SK-N-SH treated with all-trans-retinoic acid at 6 μM for 48 hours (cell line): ENCODE results near the gene ZBTB7A.

Experiments
- ATAC-seq: fragments of 200-7000 bp; cut with Tn5 transposase; 3 replicates; pipeline ENCODE4 v1.9.1; 2020; ENCODE audit warnings: mild to moderate bottlenecking, moderate library complexity
- ARNTL ChIP-seq: fragments of 450-650 bp; formaldehyde crosslinking; IDR thresholded peaks from 2 replicates; pipeline ENCODE4 v1.5.0; 2020; ENCODE audit warnings: low read depth, mild to moderate bottlenecking, moderate library complexity, borderline replicate concordance
- CSDC2 ChIP-seq: fragments of 250-450 bp; sonication (Bioruptor Pico); IDR thresholded peaks from 2 replicates; pipeline ENCODE4 v1.5.0; 2020; ENCODE audit warnings: mild to moderate bottlenecking, moderate library complexity
- GLIS3 ChIP-seq: fragments of 250-450 bp; sonication (Bioruptor Pico); IDR thresholded peaks from 2 replicates; pipeline ENCODE4 v1.5.0; 2020; ENCODE audit warnings: mild to moderate bottlenecking, moderate library complexity
- ISL1 ChIP-seq: fragments of 250-450 bp; sonication (Bioruptor Pico); IDR thresholded peaks from 2 replicates; pipeline ENCODE4 v2.1.2; 2022; ENCODE audit warnings: mild to moderate bottlenecking, moderate library complexity
- OSR1 ChIP-seq: fragments of 250-450 bp; sonication (Bioruptor Pico); IDR thresholded peaks from 2 replicates; pipeline ENCODE4 v1.8.0; 2022; ENCODE audit warnings: moderate library complexity, mild to moderate bottlenecking, inconsistent platforms
- PPARA ChIP-seq: fragments of 250-450 bp; sonication (Bioruptor Pico); IDR thresholded peaks from 2 replicates; pipeline ENCODE4 v1.5.0; 2020; ENCODE audit warnings: mild to moderate bottlenecking, borderline replicate concordance
- RARB ChIP-seq: fragments of 250-450 bp; sonication (Bioruptor Pico); IDR thresholded peaks from 2 replicates; pipeline ENCODE4 v1.8.0; 2021; ENCODE audit warnings: mild to moderate bottlenecking, moderate library complexity
- TCF4 ChIP-seq: fragments of 250-450 bp; sonication (Bioruptor Pico); IDR thresholded peaks from 2 replicates; pipeline ENCODE4 v1.8.0; 2021; ENCODE audit warnings: mild to moderate bottlenecking, moderate library complexity, borderline replicate concordance
- TOX ChIP-seq: fragments of 250-450 bp; sonication (Bioruptor Pico); IDR thresholded peaks from 2 replicates; pipeline ENCODE4 v1.8.0; 2021; ENCODE audit warnings: mild to moderate bottlenecking, moderate library complexity, borderline replicate concordance
- ZC3H10 ChIP-seq: fragments of 250-450 bp; sonication (Bioruptor Pico); IDR thresholded peaks from 2 replicates; pipeline ENCODE4 v1.5.1; 2021; ENCODE audit warnings: mild to moderate bottlenecking, moderate library complexity
- ZFP3 ChIP-seq: fragments of 250-450 bp; sonication (Bioruptor Pico); IDR thresholded peaks from 2 replicates; pipeline ENCODE4 v1.5.0; 2020; ENCODE audit warnings: mild to moderate bottlenecking, moderate library complexity
- ZFP30 ChIP-seq: fragments of 450-650 bp; formaldehyde crosslinking; IDR thresholded peaks from 2 replicates; pipeline ENCODE4 v1.5.0; 2022; ENCODE audit warnings: mild to moderate bottlenecking, moderate library complexity
- ZNF565 ChIP-seq: fragments of 450-650 bp; formaldehyde crosslinking; conservative IDR thresholded peaks from 2 replicates; pipeline ENCODE4 v1.5.0; 2020; ENCODE audit warnings: low read depth, mild to moderate bottlenecking, moderate library complexity
- ZNF70 ChIP-seq: fragments of 450-650 bp; formaldehyde crosslinking; IDR thresholded peaks from 2 replicates; pipeline ENCODE4 v1.5.0; 2020; ENCODE audit warnings: mild to moderate bottlenecking, moderate library complexity
- ZNF8 ChIP-seq: fragments of 450-650 bp; formaldehyde crosslinking; IDR thresholded peaks from 2 replicates; pipeline ENCODE4 v1.5.0; 2020; ENCODE audit warnings: mild to moderate bottlenecking, moderate library complexity
- TF ChIP-seq, protein P1 (sequence below): fragments of 250-450 bp; sonication (Bioruptor Pico); IDR thresholded peaks from 2 replicates; pipeline ENCODE4 v1.8.0; 2020; ENCODE audit warnings: mild to moderate bottlenecking, moderate library complexity, borderline replicate concordance
- TF ChIP-seq, protein P2 (sequence below): fragments of 250-450 bp; sonication (Bioruptor Pico); IDR thresholded peaks from 2 replicates; pipeline ENCODE4 v1.8.0; 2021; ENCODE audit warnings: low read depth, mild to moderate bottlenecking, moderate library complexity, borderline replicate concordance
- TF ChIP-seq, protein P3 (sequence below): fragments of 250-450 bp; sonication (Bioruptor Pico); IDR thresholded peaks from 2 replicates; pipeline ENCODE4 v1.5.1; 2020; ENCODE audit warnings: low read depth, mild to moderate bottlenecking, moderate library complexity
- TF ChIP-seq, protein P4 (sequence below): fragments of 250-450 bp; sonication (Bioruptor Pico); IDR thresholded peaks from 2 replicates; pipeline ENCODE4 v1.5.1; 2021; ENCODE audit warnings: mild to moderate bottlenecking, moderate library complexity

Gene ZBTB7A

DNA sequence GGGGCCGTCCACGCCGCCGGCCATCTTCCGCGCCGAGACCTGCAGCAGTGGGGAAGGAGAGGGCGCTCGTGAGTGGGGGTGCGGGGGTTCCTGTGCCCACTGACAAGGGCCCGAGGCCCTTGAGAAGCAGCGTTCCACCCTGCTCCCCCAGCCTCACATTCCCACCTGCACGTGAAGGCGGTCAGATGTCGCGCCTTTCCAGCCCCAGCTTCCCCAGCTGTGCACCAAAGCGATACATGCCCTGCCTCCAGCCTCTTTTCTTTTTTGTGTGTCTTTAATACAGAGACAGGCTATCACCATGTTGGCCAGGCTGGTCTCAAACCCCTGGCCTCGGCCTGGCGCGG, 11.5 kb downstream of the ZBTB7A start:
- TF ChIP-seq OSR1 (CRISPR knock-in tag): no peak
- TF ChIP-seq TCF4: no peak
- no peak for TF ChIP-seq TOX
- TF ChIP-seq ZC3H10 (CRISPR knock-in tag): no peak
- TF ChIP-seq ZFP3 (CRISPR knock-in tag): no peak
- no peak for TF ChIP-seq ARNTL (CRISPR knock-in tag)
- TF ChIP-seq PPARA (CRISPR knock-in tag): no peak
- TF ChIP-seq, protein P1, sequence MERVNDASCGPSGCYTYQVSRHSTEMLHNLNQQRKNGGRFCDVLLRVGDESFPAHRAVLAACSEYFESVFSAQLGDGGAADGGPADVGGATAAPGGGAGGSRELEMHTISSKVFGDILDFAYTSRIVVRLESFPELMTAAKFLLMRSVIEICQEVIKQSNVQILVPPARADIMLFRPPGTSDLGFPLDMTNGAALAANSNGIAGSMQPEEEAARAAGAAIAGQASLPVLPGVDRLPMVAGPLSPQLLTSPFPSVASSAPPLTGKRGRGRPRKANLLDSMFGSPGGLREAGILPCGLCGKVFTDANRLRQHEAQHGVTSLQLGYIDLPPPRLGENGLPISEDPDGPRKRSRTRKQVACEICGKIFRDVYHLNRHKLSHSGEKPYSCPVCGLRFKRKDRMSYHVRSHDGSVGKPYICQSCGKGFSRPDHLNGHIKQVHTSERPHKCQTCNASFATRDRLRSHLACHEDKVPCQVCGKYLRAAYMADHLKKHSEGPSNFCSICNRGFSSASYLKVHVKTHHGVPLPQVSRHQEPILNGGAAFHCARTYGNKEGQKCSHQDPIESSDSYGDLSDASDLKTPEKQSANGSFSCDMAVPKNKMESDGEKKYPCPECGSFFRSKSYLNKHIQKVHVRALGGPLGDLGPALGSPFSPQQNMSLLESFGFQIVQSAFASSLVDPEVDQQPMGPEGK: no peak
- TF ChIP-seq ZNF70 (CRISPR knock-in tag): no peak
- TF ChIP-seq, protein P2, sequence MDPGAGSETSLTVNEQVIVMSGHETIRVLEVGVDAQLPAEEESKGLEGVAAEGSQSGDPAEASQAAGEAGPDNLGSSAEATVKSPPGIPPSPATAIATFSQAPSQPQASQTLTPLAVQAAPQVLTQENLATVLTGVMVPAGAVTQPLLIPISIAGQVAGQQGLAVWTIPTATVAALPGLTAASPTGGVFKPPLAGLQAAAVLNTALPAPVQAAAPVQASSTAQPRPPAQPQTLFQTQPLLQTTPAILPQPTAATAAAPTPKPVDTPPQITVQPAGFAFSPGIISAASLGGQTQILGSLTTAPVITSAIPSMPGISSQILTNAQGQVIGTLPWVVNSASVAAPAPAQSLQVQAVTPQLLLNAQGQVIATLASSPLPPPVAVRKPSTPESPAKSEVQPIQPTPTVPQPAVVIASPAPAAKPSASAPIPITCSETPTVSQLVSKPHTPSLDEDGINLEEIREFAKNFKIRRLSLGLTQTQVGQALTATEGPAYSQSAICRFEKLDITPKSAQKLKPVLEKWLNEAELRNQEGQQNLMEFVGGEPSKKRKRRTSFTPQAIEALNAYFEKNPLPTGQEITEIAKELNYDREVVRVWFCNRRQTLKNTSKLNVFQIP (CRISPR knock-in tag): no peak
- TF ChIP-seq, protein P3, sequence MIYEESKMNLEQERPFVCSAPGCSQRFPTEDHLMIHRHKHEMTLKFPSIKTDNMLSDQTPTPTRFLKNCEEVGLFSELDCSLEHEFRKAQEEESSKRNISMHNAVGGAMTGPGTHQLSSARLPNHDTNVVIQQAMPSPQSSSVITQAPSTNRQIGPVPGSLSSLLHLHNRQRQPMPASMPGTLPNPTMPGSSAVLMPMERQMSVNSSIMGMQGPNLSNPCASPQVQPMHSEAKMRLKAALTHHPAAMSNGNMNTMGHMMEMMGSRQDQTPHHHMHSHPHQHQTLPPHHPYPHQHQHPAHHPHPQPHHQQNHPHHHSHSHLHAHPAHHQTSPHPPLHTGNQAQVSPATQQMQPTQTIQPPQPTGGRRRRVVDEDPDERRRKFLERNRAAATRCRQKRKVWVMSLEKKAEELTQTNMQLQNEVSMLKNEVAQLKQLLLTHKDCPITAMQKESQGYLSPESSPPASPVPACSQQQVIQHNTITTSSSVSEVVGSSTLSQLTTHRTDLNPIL (CRISPR knock-in tag): no peak
- TF ChIP-seq ZNF565 (CRISPR knock-in tag): no peak
- no peak for TF ChIP-seq ZFP30 (CRISPR knock-in tag)
- no peak for TF ChIP-seq ISL1 (CRISPR knock-in tag)
- TF ChIP-seq GLIS3 (CRISPR knock-in tag): no peak
- TF ChIP-seq ZNF8 (CRISPR knock-in tag): no peak
- no peak for ATAC-seq

DNA sequence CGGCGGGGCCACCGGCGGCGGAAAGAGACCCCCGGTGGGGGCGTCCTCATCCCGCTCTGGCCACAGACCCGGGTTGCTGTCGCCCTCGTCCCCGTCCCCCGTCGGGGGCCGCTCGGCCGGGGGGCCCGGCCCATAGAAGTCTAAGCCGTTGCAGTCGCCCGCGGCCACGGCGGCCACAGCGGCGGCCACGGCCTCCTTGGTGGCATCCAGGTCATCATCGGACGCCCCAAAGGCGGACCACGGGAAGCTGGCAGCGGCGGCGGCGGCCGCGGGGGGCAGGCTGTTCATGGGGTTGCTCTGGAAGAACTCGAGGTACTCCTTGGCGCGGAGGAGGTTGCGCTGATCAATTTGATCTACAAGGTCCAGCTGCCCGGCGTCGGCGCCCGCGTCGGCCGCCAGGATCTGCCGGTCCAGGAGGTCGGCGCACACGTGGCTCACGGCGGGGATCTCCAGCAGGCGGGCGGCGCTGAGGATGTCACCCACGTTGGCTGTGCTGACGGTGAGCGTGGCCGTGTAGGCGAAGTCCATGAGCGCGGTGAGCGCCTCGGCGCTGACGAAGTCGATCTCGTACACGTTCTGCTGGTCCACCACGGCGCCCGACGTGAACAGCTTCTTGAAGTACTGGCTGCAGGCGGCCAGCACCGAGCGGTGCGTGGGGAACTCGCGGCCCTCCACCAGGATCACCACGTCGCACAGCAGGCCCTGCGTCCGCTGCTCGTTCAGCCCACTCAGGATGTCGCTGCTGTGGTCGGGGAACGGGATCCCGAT, 12.1 kb downstream of the ZBTB7A start:
- TF ChIP-seq, protein P2 (CRISPR knock-in tag): no peak
- no peak for TF ChIP-seq RARB (CRISPR knock-in tag)
- TF ChIP-seq, protein P1: no peak
- TF ChIP-seq, protein P4, sequence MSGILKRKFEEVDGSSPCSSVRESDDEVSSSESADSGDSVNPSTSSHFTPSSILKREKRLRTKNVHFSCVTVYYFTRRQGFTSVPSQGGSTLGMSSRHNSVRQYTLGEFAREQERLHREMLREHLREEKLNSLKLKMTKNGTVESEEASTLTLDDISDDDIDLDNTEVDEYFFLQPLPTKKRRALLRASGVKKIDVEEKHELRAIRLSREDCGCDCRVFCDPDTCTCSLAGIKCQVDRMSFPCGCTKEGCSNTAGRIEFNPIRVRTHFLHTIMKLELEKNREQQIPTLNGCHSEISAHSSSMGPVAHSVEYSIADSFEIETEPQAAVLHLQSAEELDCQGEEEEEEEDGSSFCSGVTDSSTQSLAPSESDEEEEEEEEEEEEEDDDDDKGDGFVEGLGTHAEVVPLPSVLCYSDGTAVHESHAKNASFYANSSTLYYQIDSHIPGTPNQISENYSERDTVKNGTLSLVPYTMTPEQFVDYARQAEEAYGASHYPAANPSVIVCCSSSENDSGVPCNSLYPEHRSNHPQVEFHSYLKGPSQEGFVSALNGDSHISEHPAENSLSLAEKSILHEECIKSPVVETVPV (CRISPR knock-in tag): no peak
- no peak for TF ChIP-seq ARNTL (CRISPR knock-in tag)
- no peak for TF ChIP-seq CSDC2 (CRISPR knock-in tag)
- no peak for TF ChIP-seq TCF4
- no peak for TF ChIP-seq ZNF8 (CRISPR knock-in tag)
- no peak for TF ChIP-seq GLIS3 (CRISPR knock-in tag)
- TF ChIP-seq, protein P3 (CRISPR knock-in tag): no peak
- no peak for ATAC-seq
